ENCODE measurements around the gene BHLHA15.
A peak's percentile ranks its signal among the peaks of the same experiment; 100 is the strongest.

- TF ChIP-seq CTCF (IDR thresholded peaks at IDR 0.05 in 8 of 11, conservative IDR thresholded peaks at IDR 0.05 in 3 of 11) (no peak), POLR2A (IDR thresholded peaks at IDR 0.05) (no peak), POLR2AphosphoS5 (IDR thresholded peaks at IDR 0.05) (peak in 1 of 3 donors; percentile 34)
Observed at GRCh38 chr7:98206451-98207330, 4.5 kb upstream of the BHLHA15 start.

Measured in spleen (tissue), 7 donors.